ENCODE data around the gene PEX11B.

PEX11B gene

GRCh38 chr1:145863282-145864018 lies 55.1 kb downstream of the PEX11B start:
- DNase-seq: no peak
